ENCODE results near the gene MEGF11.

The MEGF11 gene

DNA sequence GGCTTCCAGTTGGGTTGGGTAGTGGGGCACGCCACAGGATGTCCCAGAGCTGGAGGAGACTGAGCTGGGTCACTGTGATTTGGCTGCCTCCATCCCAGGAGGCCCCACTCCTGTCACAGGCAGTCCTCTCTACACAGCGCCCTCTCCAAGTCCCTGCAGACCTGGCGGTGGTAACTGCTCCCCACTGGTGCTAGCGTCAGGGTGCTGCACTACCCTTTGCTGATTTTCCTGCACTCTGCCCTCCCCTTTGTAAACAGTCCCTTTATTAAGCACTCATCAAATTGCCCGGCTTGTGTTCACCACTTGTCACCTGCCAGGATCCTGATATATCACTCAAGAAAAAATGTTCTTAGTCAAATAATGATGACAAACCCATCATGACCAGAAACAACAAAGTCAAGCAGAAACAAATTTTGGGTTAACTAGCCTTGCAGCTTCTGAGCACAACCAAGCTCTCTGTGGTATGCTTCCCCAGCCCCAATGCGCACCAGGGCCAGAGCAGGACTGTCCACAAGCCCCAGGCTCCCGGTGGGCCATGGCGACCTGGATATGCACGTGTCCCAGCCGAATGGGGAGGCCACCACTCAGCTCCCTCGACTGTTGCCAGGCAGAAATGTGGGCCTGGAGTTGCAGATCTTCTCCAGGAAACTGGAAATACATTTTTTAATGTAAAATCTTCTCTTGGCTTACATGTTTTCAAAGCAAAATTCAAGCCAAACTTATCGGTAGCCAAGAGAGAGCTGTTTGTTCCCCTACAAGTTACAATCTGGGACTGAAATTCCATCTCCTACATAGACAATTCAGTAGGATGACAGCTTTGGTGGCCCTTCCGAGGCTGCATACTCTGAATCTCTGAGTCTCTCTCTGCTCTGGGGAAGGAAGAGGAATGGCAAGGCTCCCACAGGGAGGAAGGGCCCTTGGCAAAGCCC lies 24.5 kb downstream of the MEGF11 start:
- no peak for TF ChIP-seq RARB (CRISPR knock-in tag; IDR thresholded peaks at IDR 0.05)
- TF ChIP-seq, protein P1, sequence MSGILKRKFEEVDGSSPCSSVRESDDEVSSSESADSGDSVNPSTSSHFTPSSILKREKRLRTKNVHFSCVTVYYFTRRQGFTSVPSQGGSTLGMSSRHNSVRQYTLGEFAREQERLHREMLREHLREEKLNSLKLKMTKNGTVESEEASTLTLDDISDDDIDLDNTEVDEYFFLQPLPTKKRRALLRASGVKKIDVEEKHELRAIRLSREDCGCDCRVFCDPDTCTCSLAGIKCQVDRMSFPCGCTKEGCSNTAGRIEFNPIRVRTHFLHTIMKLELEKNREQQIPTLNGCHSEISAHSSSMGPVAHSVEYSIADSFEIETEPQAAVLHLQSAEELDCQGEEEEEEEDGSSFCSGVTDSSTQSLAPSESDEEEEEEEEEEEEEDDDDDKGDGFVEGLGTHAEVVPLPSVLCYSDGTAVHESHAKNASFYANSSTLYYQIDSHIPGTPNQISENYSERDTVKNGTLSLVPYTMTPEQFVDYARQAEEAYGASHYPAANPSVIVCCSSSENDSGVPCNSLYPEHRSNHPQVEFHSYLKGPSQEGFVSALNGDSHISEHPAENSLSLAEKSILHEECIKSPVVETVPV (CRISPR knock-in tag; IDR thresholded peaks at IDR 0.05) = no peak
- no peak for TF ChIP-seq CSDC2 (CRISPR knock-in tag; IDR thresholded peaks at IDR 0.05)
- TF ChIP-seq, protein P2, sequence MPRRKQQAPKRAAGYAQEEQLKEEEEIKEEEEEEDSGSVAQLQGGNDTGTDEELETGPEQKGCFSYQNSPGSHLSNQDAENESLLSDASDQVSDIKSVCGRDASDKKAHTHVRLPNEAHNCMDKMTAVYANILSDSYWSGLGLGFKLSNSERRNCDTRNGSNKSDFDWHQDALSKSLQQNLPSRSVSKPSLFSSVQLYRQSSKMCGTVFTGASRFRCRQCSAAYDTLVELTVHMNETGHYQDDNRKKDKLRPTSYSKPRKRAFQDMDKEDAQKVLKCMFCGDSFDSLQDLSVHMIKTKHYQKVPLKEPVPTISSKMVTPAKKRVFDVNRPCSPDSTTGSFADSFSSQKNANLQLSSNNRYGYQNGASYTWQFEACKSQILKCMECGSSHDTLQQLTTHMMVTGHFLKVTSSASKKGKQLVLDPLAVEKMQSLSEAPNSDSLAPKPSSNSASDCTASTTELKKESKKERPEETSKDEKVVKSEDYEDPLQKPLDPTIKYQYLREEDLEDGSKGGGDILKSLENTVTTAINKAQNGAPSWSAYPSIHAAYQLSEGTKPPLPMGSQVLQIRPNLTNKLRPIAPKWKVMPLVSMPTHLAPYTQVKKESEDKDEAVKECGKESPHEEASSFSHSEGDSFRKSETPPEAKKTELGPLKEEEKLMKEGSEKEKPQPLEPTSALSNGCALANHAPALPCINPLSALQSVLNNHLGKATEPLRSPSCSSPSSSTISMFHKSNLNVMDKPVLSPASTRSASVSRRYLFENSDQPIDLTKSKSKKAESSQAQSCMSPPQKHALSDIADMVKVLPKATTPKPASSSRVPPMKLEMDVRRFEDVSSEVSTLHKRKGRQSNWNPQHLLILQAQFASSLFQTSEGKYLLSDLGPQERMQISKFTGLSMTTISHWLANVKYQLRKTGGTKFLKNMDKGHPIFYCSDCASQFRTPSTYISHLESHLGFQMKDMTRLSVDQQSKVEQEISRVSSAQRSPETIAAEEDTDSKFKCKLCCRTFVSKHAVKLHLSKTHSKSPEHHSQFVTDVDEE (CRISPR knock-in tag; IDR thresholded peaks at IDR 0.05) = no peak
- no peak for TF ChIP-seq GLIS3 (CRISPR knock-in tag; IDR thresholded peaks at IDR 0.05)
- TF ChIP-seq, protein P3, sequence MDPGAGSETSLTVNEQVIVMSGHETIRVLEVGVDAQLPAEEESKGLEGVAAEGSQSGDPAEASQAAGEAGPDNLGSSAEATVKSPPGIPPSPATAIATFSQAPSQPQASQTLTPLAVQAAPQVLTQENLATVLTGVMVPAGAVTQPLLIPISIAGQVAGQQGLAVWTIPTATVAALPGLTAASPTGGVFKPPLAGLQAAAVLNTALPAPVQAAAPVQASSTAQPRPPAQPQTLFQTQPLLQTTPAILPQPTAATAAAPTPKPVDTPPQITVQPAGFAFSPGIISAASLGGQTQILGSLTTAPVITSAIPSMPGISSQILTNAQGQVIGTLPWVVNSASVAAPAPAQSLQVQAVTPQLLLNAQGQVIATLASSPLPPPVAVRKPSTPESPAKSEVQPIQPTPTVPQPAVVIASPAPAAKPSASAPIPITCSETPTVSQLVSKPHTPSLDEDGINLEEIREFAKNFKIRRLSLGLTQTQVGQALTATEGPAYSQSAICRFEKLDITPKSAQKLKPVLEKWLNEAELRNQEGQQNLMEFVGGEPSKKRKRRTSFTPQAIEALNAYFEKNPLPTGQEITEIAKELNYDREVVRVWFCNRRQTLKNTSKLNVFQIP (CRISPR knock-in tag; IDR thresholded peaks at IDR 0.05; ENCODE audit: borderline replicate concordance, low read depth) = no peak
- TF ChIP-seq, protein P4, sequence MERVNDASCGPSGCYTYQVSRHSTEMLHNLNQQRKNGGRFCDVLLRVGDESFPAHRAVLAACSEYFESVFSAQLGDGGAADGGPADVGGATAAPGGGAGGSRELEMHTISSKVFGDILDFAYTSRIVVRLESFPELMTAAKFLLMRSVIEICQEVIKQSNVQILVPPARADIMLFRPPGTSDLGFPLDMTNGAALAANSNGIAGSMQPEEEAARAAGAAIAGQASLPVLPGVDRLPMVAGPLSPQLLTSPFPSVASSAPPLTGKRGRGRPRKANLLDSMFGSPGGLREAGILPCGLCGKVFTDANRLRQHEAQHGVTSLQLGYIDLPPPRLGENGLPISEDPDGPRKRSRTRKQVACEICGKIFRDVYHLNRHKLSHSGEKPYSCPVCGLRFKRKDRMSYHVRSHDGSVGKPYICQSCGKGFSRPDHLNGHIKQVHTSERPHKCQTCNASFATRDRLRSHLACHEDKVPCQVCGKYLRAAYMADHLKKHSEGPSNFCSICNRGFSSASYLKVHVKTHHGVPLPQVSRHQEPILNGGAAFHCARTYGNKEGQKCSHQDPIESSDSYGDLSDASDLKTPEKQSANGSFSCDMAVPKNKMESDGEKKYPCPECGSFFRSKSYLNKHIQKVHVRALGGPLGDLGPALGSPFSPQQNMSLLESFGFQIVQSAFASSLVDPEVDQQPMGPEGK (CRISPR knock-in tag; IDR thresholded peaks at IDR 0.05; ENCODE audit: borderline replicate concordance) = no peak
- no peak for TF ChIP-seq OSR1 (CRISPR knock-in tag; IDR thresholded peaks at IDR 0.05)
- no peak for TF ChIP-seq ZFP3 (CRISPR knock-in tag; IDR thresholded peaks at IDR 0.05)
- no peak for TF ChIP-seq ISL1 (CRISPR knock-in tag; IDR thresholded peaks at IDR 0.05)
- TF ChIP-seq TCF4 (CRISPR knock-in tag; IDR thresholded peaks at IDR 0.05; ENCODE audit: borderline replicate concordance) = no peak
- no peak for TF ChIP-seq TOX (CRISPR knock-in tag; IDR thresholded peaks at IDR 0.05; ENCODE audit: borderline replicate concordance)
- no peak for ATAC-seq

DNA sequence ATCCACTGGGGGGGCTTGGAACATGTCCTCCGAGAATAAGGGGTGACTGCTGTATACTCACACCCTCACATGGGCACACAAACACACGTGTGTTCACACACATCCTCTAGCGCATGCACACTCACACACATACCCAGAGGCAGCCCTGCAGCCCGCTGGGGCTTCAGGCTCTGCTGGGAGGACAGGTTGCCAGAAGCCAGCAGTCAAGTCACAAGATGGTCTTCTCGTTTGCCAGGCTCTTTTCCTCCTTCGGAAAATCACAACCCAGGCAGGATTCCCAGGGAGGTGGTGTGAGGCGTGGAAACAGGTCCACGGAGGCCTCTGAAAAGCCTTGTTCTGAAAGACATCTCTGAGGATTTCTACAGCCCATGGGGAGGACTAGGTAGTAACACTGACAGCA lies 26.8 kb downstream of the MEGF11 start:
- no peak for ATAC-seq
- TF ChIP-seq CSDC2 (CRISPR knock-in tag; IDR thresholded peaks at IDR 0.05) = no peak
- TF ChIP-seq ARNTL (CRISPR knock-in tag; IDR thresholded peaks at IDR 0.05; ENCODE audit: borderline replicate concordance, low read depth) = no peak
- no peak for TF ChIP-seq SNAI2 (CRISPR knock-in tag; IDR thresholded peaks at IDR 0.05)
- no peak for TF ChIP-seq TCF4 (CRISPR knock-in tag; IDR thresholded peaks at IDR 0.05; ENCODE audit: borderline replicate concordance)
- TF ChIP-seq PPARA (CRISPR knock-in tag; IDR thresholded peaks at IDR 0.05; ENCODE audit: borderline replicate concordance) = no peak
- TF ChIP-seq BACH2 (CRISPR knock-in tag; IDR thresholded peaks at IDR 0.05; ENCODE audit: borderline replicate concordance) = no peak
- TF ChIP-seq GLIS3 (CRISPR knock-in tag; IDR thresholded peaks at IDR 0.05) = no peak
- no peak for TF ChIP-seq RARB (CRISPR knock-in tag; IDR thresholded peaks at IDR 0.05)
- no peak for TF ChIP-seq OSR1 (CRISPR knock-in tag; IDR thresholded peaks at IDR 0.05)
- TF ChIP-seq ZNF565 (CRISPR knock-in tag; conservative IDR thresholded peaks at IDR 0.05; ENCODE audit: low read depth) = no peak
- TF ChIP-seq, protein P4 (CRISPR knock-in tag; IDR thresholded peaks at IDR 0.05; ENCODE audit: borderline replicate concordance) = no peak
- no peak for TF ChIP-seq ZC3H10 (CRISPR knock-in tag; IDR thresholded peaks at IDR 0.05)
- no peak for TF ChIP-seq TOX (CRISPR knock-in tag; IDR thresholded peaks at IDR 0.05; ENCODE audit: borderline replicate concordance)
